ENCODE measurements around the gene ZDHHC5.
"Not testable (repeated sequence)": the region's sequence is repeated elsewhere in the genome, so short reads cannot be mapped to it uniquely, and the experiment has no call there.

The ZDHHC5 gene

GRCh38 chr11:57649826-57650738 is 17.8 kb upstream of the ZDHHC5 start, which contains the start of gene YPEL4:
YPEL4 (minus strand) TSS chr11:57649912; CDS start chr11:57647107, 2,805 bp downstream.
- H3K27me3 ChIP-seq (replicated peaks; ENCODE audit: control insufficient read depth, insufficient read depth, low read length, poor library complexity, severe bottlenecking) = peaks cover 41% of the 10 kb centered on the region
- H3K9me3 ChIP-seq (ENCODE audit: control insufficient read depth, low read length) = no peaks in the 10 kb centered on the region
- peaks cover 26% of the 10 kb centered on the region for H3K4me1 ChIP-seq (ENCODE audit: control insufficient read depth, insufficient read depth, low read length, poor library complexity, severe bottlenecking)
- H3K36me3 ChIP-seq (ENCODE audit: control insufficient read depth, insufficient read depth, low read length) = no peaks in the 10 kb centered on the region
- DNase-seq = peak; percentile 56 to 73 (median 62)
- H3K4me3 ChIP-seq (ENCODE audit: insufficient read depth, low read depth, low read length, poor library complexity, severe bottlenecking) = peak within 1 kb of the TSS; percentile 40
- no peak within 1 kb of the TSS for H3K27ac ChIP-seq (ENCODE audit: insufficient read depth, low read length, poor library complexity, severe bottlenecking)

GRCh38 chr11:57650739-57651090 is 17.2 kb upstream of the ZDHHC5 start:
- H3K4me1 ChIP-seq (ENCODE audit: control insufficient read depth, insufficient read depth, low read length, poor library complexity, severe bottlenecking) = peaks cover 26% of the 10 kb centered on the region
- H3K9me3 ChIP-seq (ENCODE audit: control insufficient read depth, low read length) = no peaks in the 10 kb centered on the region
- H3K27ac ChIP-seq (ENCODE audit: insufficient read depth, low read length, poor library complexity, severe bottlenecking) = no peak overlapping the region
- H3K4me3 ChIP-seq (ENCODE audit: insufficient read depth, low read depth, low read length, poor library complexity, severe bottlenecking) = no peak overlapping the region
- no peaks in the 10 kb centered on the region for H3K36me3 ChIP-seq (ENCODE audit: control insufficient read depth, insufficient read depth, low read length)
- peaks cover 37% of the 10 kb centered on the region for H3K27me3 ChIP-seq (replicated peaks; ENCODE audit: control insufficient read depth, insufficient read depth, low read length, poor library complexity, severe bottlenecking)
- DNase-seq = no peak

GRCh38 chr11:57651408-57651807 is 16.5 kb upstream of the ZDHHC5 start:
- H3K4me1 ChIP-seq (ENCODE audit: control insufficient read depth, insufficient read depth, low read length, poor library complexity, severe bottlenecking) = peaks cover 26% of the 10 kb centered on the region
- no peak for DNase-seq
- H3K4me3 ChIP-seq (ENCODE audit: insufficient read depth, low read depth, low read length, poor library complexity, severe bottlenecking) = no peak overlapping the region
- no peak overlapping the region for H3K27ac ChIP-seq (ENCODE audit: insufficient read depth, low read length, poor library complexity, severe bottlenecking)
- H3K9me3 ChIP-seq (ENCODE audit: control insufficient read depth, low read length) = no peaks in the 10 kb centered on the region
- H3K27me3 ChIP-seq (replicated peaks; ENCODE audit: control insufficient read depth, insufficient read depth, low read length, poor library complexity, severe bottlenecking) = peaks cover 30% of the 10 kb centered on the region
- H3K36me3 ChIP-seq (ENCODE audit: control insufficient read depth, insufficient read depth, low read length) = no peaks in the 10 kb centered on the region

GRCh38 chr11:57652230-57652629 is 15.7 kb upstream of the ZDHHC5 start:
- not testable (repeated sequence) for H3K27ac ChIP-seq (ENCODE audit: insufficient read depth, low read length, poor library complexity, severe bottlenecking); H3K36me3 ChIP-seq (ENCODE audit: control insufficient read depth, insufficient read depth, low read length); H3K4me3 ChIP-seq (ENCODE audit: insufficient read depth, low read depth, low read length, poor library complexity, severe bottlenecking); H3K9me3 ChIP-seq (ENCODE audit: control insufficient read depth, low read length)
- peak; percentile 37 to 45 (median 38) for DNase-seq
- peaks cover 24% of the 10 kb centered on the region for H3K4me1 ChIP-seq (ENCODE audit: control insufficient read depth, insufficient read depth, low read length, poor library complexity, severe bottlenecking)
- H3K27me3 ChIP-seq (replicated peaks; ENCODE audit: control insufficient read depth, insufficient read depth, low read length, poor library complexity, severe bottlenecking) = peaks cover 22% of the 10 kb centered on the region

- Histone ChIP-seq H3K9me3 (ENCODE audit: control insufficient read depth, low read length) (no peaks in the 10 kb centered on the region), H3K4me3 (ENCODE audit: insufficient read depth, low read depth, low read length, poor library complexity, severe bottlenecking) (no peak overlapping the region), H3K27me3 (replicated peaks; ENCODE audit: control insufficient read depth, insufficient read depth, low read length, poor library complexity, severe bottlenecking) (peaks cover 18% of the 10 kb centered on the region), H3K4me1 (ENCODE audit: control insufficient read depth, insufficient read depth, low read length, poor library complexity, severe bottlenecking) (peaks cover 24% of the 10 kb centered on the region), H3K36me3 (ENCODE audit: control insufficient read depth, insufficient read depth, low read length) (no peaks in the 10 kb centered on the region), H3K27ac (ENCODE audit: insufficient read depth, low read length, poor library complexity, severe bottlenecking) (no peak overlapping the region)
- no peak for DNase-seq
Measured at GRCh38 chr11:57652662-57653061, 15.3 kb upstream of the ZDHHC5 start.

- Histone ChIP-seq H3K4me1 (ENCODE audit: control insufficient read depth, insufficient read depth, low read length, poor library complexity, severe bottlenecking) (peaks cover 27% of the 10 kb centered on the region), H3K36me3 (ENCODE audit: control insufficient read depth, insufficient read depth, low read length) (no peaks in the 10 kb centered on the region), H3K27me3 (replicated peaks; ENCODE audit: control insufficient read depth, insufficient read depth, low read length, poor library complexity, severe bottlenecking) (peaks cover 13% of the 10 kb centered on the region), H3K27ac (ENCODE audit: insufficient read depth, low read length, poor library complexity, severe bottlenecking) (no peak overlapping the region), H3K9me3 (ENCODE audit: control insufficient read depth, low read length) (no peaks in the 10 kb centered on the region), H3K4me3 (ENCODE audit: insufficient read depth, low read depth, low read length, poor library complexity, severe bottlenecking) (no peak overlapping the region)
- no peak for DNase-seq
Measured at GRCh38 chr11:57653163-57653562, 14.8 kb upstream of the ZDHHC5 start.

- no peak for DNase-seq
- Histone ChIP-seq H3K27me3 (replicated peaks; ENCODE audit: control insufficient read depth, insufficient read depth, low read length, poor library complexity, severe bottlenecking) (no peaks in the 10 kb centered on the region), H3K4me1 (ENCODE audit: control insufficient read depth, insufficient read depth, low read length, poor library complexity, severe bottlenecking) (peaks cover 9% of the 10 kb centered on the region), H3K36me3 (ENCODE audit: control insufficient read depth, insufficient read depth, low read length) (peaks cover 26% of the 10 kb centered on the region), H3K9me3 (ENCODE audit: control insufficient read depth, low read length) (no peaks in the 10 kb centered on the region), H3K4me3 (ENCODE audit: insufficient read depth, low read depth, low read length, poor library complexity, severe bottlenecking) (peak overlapping the region; percentile 64), H3K27ac (ENCODE audit: insufficient read depth, low read length, poor library complexity, severe bottlenecking) (peak overlapping the region; percentile 87)
Measured at GRCh38 chr11:57656885-57657193, 11.1 kb upstream of the ZDHHC5 start.

- H3K27ac ChIP-seq (ENCODE audit: insufficient read depth, low read length, poor library complexity, severe bottlenecking) = peak within 1 kb of the TSS; percentile 87
- peaks cover 32% of the 10 kb centered on the region for H3K36me3 ChIP-seq (ENCODE audit: control insufficient read depth, insufficient read depth, low read length)
- H3K9me3 ChIP-seq (ENCODE audit: control insufficient read depth, low read length) = no peaks in the 10 kb centered on the region
- peaks cover 9% of the 10 kb centered on the region for H3K4me1 ChIP-seq (ENCODE audit: control insufficient read depth, insufficient read depth, low read length, poor library complexity, severe bottlenecking)
- H3K27me3 ChIP-seq (replicated peaks; ENCODE audit: control insufficient read depth, insufficient read depth, low read length, poor library complexity, severe bottlenecking) = no peaks in the 10 kb centered on the region
- peak within 1 kb of the TSS; percentile 64 for H3K4me3 ChIP-seq (ENCODE audit: insufficient read depth, low read depth, low read length, poor library complexity, severe bottlenecking)
- DNase-seq = peak; percentile 96 to 99 (median 98)
Measured at GRCh38 chr11:57657194-57658022, 10.5 kb upstream of the ZDHHC5 start, which contains the start of gene CLP1. CLP1 (plus strand) TSS chr11:57657762; CDS start chr11:57659477, 1,715 bp downstream.

- Histone ChIP-seq H3K4me3 (ENCODE audit: insufficient read depth, low read depth, low read length, poor library complexity, severe bottlenecking) (peak overlapping the region; percentile 64), H3K4me1 (ENCODE audit: control insufficient read depth, insufficient read depth, low read length, poor library complexity, severe bottlenecking) (peaks cover 9% of the 10 kb centered on the region), H3K36me3 (ENCODE audit: control insufficient read depth, insufficient read depth, low read length) (peaks cover 37% of the 10 kb centered on the region), H3K27me3 (replicated peaks; ENCODE audit: control insufficient read depth, insufficient read depth, low read length, poor library complexity, severe bottlenecking) (no peaks in the 10 kb centered on the region), H3K9me3 (ENCODE audit: control insufficient read depth, low read length) (no peaks in the 10 kb centered on the region), H3K27ac (ENCODE audit: insufficient read depth, low read length, poor library complexity, severe bottlenecking) (peak overlapping the region; percentile 87)
- DNase-seq = no peak
Measured at GRCh38 chr11:57658023-57658361, 9.9 kb upstream of the ZDHHC5 start.

GRCh38 chr11:57659669-57660068 is 8.2 kb upstream of the ZDHHC5 start:
- Histone ChIP-seq H3K27me3 (replicated peaks; ENCODE audit: control insufficient read depth, insufficient read depth, low read length, poor library complexity, severe bottlenecking) (no peaks in the 10 kb centered on the region), H3K27ac (ENCODE audit: insufficient read depth, low read length, poor library complexity, severe bottlenecking) (no peak overlapping the region), H3K9me3 (ENCODE audit: control insufficient read depth, low read length) (no peaks in the 10 kb centered on the region), H3K4me1 (ENCODE audit: control insufficient read depth, insufficient read depth, low read length, poor library complexity, severe bottlenecking) (peaks cover 9% of the 10 kb centered on the region), H3K4me3 (ENCODE audit: insufficient read depth, low read depth, low read length, poor library complexity, severe bottlenecking) (no peak overlapping the region), H3K36me3 (ENCODE audit: control insufficient read depth, insufficient read depth, low read length) (peaks cover 37% of the 10 kb centered on the region)
- DNase-seq = no peak
